Measurements from ENCODE around the gene KLF18.

Gene KLF18

DNA sequence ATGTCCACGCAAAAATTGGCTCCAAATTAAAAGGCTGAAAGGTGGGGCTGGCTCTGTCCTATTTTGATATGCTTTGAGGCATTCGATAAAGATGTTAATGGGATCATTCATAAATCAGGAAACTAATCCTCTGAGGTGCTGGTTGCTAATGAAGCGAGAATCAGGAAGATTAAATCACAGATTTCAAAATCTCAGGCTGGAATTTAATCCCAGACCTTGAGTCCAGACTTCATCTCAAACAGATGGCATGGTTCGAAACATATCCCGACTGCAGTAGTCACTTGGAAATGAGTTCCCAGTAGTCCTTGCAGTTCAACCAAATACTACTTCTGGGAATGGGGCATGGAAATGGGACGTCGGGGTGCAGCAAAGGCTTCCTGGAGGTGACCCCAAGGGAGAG lies 27.3 kb downstream of the KLF18 start:
- H3K27me3 ChIP-seq (ENCODE audit: insufficient read depth, poor library complexity, severe bottlenecking), result no peaks in the 10 kb centered on the region
- DNase-seq (ENCODE audit: low spot score) (no peak), ATAC-seq (ENCODE audit: low read depth) (no peak)
- no peak overlapping the region for H3K27ac ChIP-seq (ENCODE audit: poor library complexity, severe bottlenecking)
- no peaks in the 10 kb centered on the region for H3K9me3 ChIP-seq (ENCODE audit: severe bottlenecking)
- H3K4me1 ChIP-seq (ENCODE audit: insufficient read depth, poor library complexity, severe bottlenecking), result no peaks in the 10 kb centered on the region
- no peaks in the 10 kb centered on the region for H3K36me3 ChIP-seq (ENCODE audit: low read depth)
- TF ChIP-seq, protein P1, sequence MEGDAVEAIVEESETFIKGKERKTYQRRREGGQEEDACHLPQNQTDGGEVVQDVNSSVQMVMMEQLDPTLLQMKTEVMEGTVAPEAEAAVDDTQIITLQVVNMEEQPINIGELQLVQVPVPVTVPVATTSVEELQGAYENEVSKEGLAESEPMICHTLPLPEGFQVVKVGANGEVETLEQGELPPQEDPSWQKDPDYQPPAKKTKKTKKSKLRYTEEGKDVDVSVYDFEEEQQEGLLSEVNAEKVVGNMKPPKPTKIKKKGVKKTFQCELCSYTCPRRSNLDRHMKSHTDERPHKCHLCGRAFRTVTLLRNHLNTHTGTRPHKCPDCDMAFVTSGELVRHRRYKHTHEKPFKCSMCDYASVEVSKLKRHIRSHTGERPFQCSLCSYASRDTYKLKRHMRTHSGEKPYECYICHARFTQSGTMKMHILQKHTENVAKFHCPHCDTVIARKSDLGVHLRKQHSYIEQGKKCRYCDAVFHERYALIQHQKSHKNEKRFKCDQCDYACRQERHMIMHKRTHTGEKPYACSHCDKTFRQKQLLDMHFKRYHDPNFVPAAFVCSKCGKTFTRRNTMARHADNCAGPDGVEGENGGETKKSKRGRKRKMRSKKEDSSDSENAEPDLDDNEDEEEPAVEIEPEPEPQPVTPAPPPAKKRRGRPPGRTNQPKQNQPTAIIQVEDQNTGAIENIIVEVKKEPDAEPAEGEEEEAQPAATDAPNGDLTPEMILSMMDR (IDR thresholded peaks at IDR 0.05; ENCODE audit: poor library complexity, severe bottlenecking), result no peak
- H3K4me3 ChIP-seq (ENCODE audit: severe bottlenecking), result no peak overlapping the region

DNA sequence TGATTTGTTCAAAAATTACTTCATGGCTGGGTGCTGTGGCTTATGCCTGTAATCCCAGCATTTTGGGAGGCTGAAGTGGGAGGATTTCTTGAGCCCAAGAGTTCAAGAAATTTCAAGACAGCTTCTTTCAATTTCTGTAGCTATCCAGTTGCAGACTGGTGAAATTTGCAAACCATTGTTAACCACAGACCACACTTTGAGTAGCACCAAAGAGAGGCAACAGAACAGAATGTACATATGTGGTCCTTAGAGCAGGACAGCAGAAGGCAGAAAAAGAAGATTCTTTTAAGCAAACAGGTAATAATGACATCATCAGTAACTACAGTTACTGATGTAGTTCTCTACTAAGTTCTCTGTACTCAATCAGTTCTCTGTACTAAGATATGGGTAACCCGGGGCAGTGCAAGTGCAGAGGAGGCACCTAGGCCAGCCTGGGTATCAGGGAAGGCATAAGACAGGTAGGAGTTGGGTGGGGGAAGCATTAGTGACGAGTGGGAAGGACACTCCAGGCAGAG lies 28.3 kb downstream of the KLF18 start:
- H3K4me3 ChIP-seq (ENCODE audit: severe bottlenecking), result no peak overlapping the region
- no peak overlapping the region for H3K27ac ChIP-seq (ENCODE audit: poor library complexity, severe bottlenecking)
- ATAC-seq (ENCODE audit: low read depth) (no peak), DNase-seq (ENCODE audit: low spot score) (no peak)
- H3K27me3 ChIP-seq (ENCODE audit: insufficient read depth, poor library complexity, severe bottlenecking), result no peaks in the 10 kb centered on the region
- no peaks in the 10 kb centered on the region for H3K9me3 ChIP-seq (ENCODE audit: severe bottlenecking)
- no peaks in the 10 kb centered on the region for H3K36me3 ChIP-seq (ENCODE audit: low read depth)
- TF ChIP-seq, protein P1 (IDR thresholded peaks at IDR 0.05; ENCODE audit: poor library complexity, severe bottlenecking), result no peak
- H3K4me1 ChIP-seq (ENCODE audit: insufficient read depth, poor library complexity, severe bottlenecking), result no peaks in the 10 kb centered on the region

DNA sequence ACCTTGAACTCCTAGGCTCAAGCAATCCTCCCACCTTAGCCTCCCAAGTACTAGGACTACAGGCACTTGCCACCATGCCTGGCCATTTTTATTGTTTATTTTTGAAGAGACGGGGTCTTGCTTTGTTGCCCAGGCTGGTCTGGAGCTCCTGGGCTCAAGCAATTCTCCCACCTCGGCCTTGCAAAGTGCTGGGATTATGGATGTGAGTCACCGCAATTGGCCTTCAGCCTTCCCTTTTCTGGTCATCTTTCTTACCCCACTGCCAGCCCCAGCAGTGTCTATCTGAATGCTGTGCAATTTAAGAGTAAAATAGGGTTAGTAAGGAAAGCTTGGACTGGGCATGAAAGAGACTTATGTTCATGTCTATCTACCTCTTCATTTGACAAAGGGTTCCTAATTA lies 28.9 kb downstream of the KLF18 start:
- ATAC-seq (ENCODE audit: low read depth) (no peak), DNase-seq (ENCODE audit: low spot score) (no peak)
- H3K9me3 ChIP-seq (ENCODE audit: severe bottlenecking), result no peaks in the 10 kb centered on the region
- no peaks in the 10 kb centered on the region for H3K4me1 ChIP-seq (ENCODE audit: insufficient read depth, poor library complexity, severe bottlenecking)
- H3K36me3 ChIP-seq (ENCODE audit: low read depth), result no peaks in the 10 kb centered on the region
- H3K27me3 ChIP-seq (ENCODE audit: insufficient read depth, poor library complexity, severe bottlenecking), result no peaks in the 10 kb centered on the region
- H3K4me3 ChIP-seq (ENCODE audit: severe bottlenecking), result no peak overlapping the region
- H3K27ac ChIP-seq (ENCODE audit: poor library complexity, severe bottlenecking), result no peak overlapping the region
- TF ChIP-seq, protein P1 (IDR thresholded peaks at IDR 0.05; ENCODE audit: poor library complexity, severe bottlenecking), result no peak

DNA sequence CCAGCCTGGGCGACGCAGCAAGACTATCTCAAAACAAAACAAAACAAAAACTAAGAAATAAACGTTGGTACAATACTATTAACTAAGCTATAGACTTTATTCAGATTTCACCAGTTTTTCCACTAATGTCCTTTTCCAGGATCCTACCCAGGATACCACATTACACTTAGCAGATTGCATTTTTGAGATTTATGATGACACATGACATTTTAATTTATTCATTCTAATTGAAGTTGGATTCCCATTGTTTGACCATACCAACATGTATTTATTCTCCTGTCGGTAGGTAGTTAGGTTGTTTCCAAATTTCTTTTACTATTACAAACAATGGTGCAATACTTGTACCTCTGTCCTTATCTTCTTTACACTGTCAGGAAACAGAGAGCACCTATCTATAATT lies 29.6 kb downstream of the KLF18 start:
- Histone ChIP-seq H3K4me3 (ENCODE audit: severe bottlenecking) (no peak overlapping the region), H3K27ac (ENCODE audit: poor library complexity, severe bottlenecking) (no peak overlapping the region), H3K4me1 (ENCODE audit: insufficient read depth, poor library complexity, severe bottlenecking) (no peaks in the 10 kb centered on the region), H3K27me3 (ENCODE audit: insufficient read depth, poor library complexity, severe bottlenecking) (no peaks in the 10 kb centered on the region), H3K36me3 (ENCODE audit: low read depth) (no peaks in the 10 kb centered on the region), H3K9me3 (ENCODE audit: severe bottlenecking) (no peaks in the 10 kb centered on the region)
- DNase-seq (ENCODE audit: low spot score), result no peak
- no peak for ATAC-seq (ENCODE audit: low read depth)
- TF ChIP-seq, protein P1 (IDR thresholded peaks at IDR 0.05; ENCODE audit: poor library complexity, severe bottlenecking), result no peak

DNA sequence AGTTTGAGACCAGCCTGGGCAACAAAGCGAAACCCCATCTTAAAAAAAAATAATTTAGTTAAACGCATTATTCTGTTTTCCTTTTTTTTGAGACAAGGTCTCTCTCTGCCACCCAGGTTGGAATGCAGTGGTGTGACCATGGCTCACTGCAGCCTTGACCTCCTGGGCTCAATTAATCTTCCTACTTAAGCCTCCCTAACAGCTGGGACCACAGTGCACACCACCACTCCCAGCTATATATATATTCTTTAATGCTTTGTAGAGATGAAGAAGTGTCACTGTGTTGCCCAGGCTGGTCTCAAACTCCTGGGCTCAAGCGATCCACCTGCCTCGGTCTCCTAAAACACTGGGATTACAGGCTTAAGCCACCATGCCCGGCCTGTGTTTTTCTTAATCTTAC lies 30.5 kb downstream of the KLF18 start:
- TF ChIP-seq, protein P1 (IDR thresholded peaks at IDR 0.05; ENCODE audit: poor library complexity, severe bottlenecking), result no peak
- ATAC-seq (ENCODE audit: low read depth) (no peak), DNase-seq (ENCODE audit: low spot score) (no peak)
- Histone ChIP-seq H3K4me3 (ENCODE audit: severe bottlenecking) (no peak overlapping the region), H3K4me1 (ENCODE audit: insufficient read depth, poor library complexity, severe bottlenecking) (no peaks in the 10 kb centered on the region), H3K27me3 (ENCODE audit: insufficient read depth, poor library complexity, severe bottlenecking) (no peaks in the 10 kb centered on the region), H3K9me3 (ENCODE audit: severe bottlenecking) (no peaks in the 10 kb centered on the region), H3K27ac (ENCODE audit: poor library complexity, severe bottlenecking) (no peak overlapping the region), H3K36me3 (ENCODE audit: low read depth) (no peaks in the 10 kb centered on the region)
